ENCODE results near the gene EYA2.

- TF ChIP-seq POLR2AphosphoS5 (IDR thresholded peaks at IDR 0.05): no peak
- no peak for TF ChIP-seq CTCF (IDR thresholded peaks at IDR 0.05)
- no peak for TF ChIP-seq POLR2A (IDR thresholded peaks at IDR 0.05)
These were observed 119.0 kb downstream of the EYA2 start for GRCh38 chr20:47013606-47014005.

Data from sigmoid colon (tissue), 4 donors.